NCI-H1436 (cell line): ENCODE results near the gene NCR1.
"Not testable (repeated sequence)": the region's sequence is repeated elsewhere in the genome, so short reads cannot be mapped to it uniquely, and the experiment has no call there.

Experiments
- DNase-seq: peaks from one replicate; lab custom pipeline; 2025; lab: John Stamatoyannopoulos, UW

The NCR1 gene

GRCh38 chr19:54907899-54908298, 2.0 kb downstream of the NCR1 start:
- not testable (repeated sequence) for DNase-seq

- no peak for DNase-seq
These were observed 10.9 kb downstream of the NCR1 start for GRCh38 chr19:54916822-54917221.

GRCh38 chr19:54918499-54918898, 12.6 kb downstream of the NCR1 start:
- no peak for DNase-seq

- not testable (repeated sequence) for DNase-seq
These were observed 14.0 kb downstream of the NCR1 start for GRCh38 chr19:54919646-54920563.

GRCh38 chr19:54921082-54921481, 15.1 kb downstream of the NCR1 start:
- DNase-seq: no peak

GRCh38 chr19:54923276-54923675, 17.3 kb downstream of the NCR1 start:
- DNase-seq: no peak

- DNase-seq: peak; percentile 2
These were observed 22.4 kb downstream of the NCR1 start for GRCh38 chr19:54928299-54928698.

GRCh38 chr19:54937926-54938325, 32.0 kb downstream of the NCR1 start:
- no peak for DNase-seq

- no peak for DNase-seq
These were observed 33.0 kb downstream of the NCR1 start for GRCh38 chr19:54938906-54939305.

GRCh38 chr19:54939538-54939937, 33.6 kb downstream of the NCR1 start:
- DNase-seq: not testable (repeated sequence)

GRCh38 chr19:54943772-54944361, 37.9 kb downstream of the NCR1 start:
- not testable (repeated sequence) for DNase-seq

- DNase-seq: no peak
These were observed 41.4 kb downstream of the NCR1 start, which contains the start of gene NLRP7 for GRCh38 chr19:54947381-54947780. Gene NLRP7 (minus strand): TSS chr19:54947530.

- no peak for DNase-seq
These were observed 43.5 kb downstream of the NCR1 start for GRCh38 chr19:54949412-54949811.

GRCh38 chr19:54950580-54950979, 44.6 kb downstream of the NCR1 start:
- DNase-seq: not testable (repeated sequence)

- DNase-seq: no peak
These were observed 46.8 kb downstream of the NCR1 start for GRCh38 chr19:54952591-54953344.

- not testable (repeated sequence) for DNase-seq
These were observed 47.4 kb downstream of the NCR1 start for GRCh38 chr19:54953345-54953713.

- DNase-seq: no peak
These were observed 49.4 kb downstream of the NCR1 start for GRCh38 chr19:54955376-54955775.

- no peak for DNase-seq
These were observed 53.9 kb downstream of the NCR1 start for GRCh38 chr19:54959840-54960239.
